Measurements from ENCODE around the gene ANKS1B. TPM values are rescaled to one million over a fixed set of nuclear protein-coding genes. Genes with fewer than 3 reads are reported as not detected.

The ANKS1B gene
- total RNA-seq, 6 experiments from 2014 or later = 0.31 to 0.66 (median 0.37) TPM

DNA sequence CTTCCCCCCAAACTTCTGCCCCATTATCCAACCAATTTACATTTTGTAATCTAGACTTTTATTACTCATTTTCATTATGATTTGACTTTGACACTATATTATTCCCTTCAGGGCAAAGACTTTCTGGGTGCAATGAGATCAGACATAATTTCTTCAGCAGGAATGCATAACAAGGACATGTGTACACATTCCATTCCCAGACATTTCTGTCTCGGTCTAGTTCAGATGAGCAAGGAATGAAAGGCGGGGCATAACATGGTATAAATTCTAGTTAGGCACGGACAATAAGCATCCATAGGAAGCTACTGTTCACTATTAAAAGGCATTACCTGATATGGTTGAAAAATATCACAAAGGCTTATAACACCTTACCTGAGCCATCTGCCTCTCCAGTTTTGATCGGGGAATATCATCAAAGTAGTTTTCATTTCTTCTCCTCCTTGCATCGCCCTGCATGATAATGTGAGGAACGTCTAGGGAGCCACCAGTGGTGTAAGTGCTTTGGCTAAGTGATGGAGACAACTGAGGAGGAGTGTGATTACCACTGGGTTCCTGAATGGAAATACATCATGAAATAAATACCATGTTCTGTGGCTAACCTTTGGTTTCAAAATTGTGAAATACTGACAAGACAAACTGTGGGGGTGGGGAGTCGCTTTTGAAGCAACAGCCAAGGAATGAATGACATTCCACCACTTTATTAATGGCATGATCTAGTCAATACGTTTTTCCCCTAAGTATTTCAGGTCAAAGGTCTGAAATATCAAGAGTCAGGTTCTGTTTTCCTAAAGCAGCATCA lies 1155.7 kb downstream of the ANKS1B start:
- no peak overlapping the region for H3K27ac Mint-ChIP-seq
- H3K4me3 Mint-ChIP-seq = no peak overlapping the region
- H3K4me1 Mint-ChIP-seq (ENCODE audit: low read depth) = peaks cover 18% of the 10 kb centered on the region; the same call in 1 of the 2 replicates
- no peaks in the 10 kb centered on the region; the same call in 1 of the 2 replicates for H3K27me3 Mint-ChIP-seq (ENCODE audit: insufficient read depth)
- DNase-seq = no peak
- H3K9me3 Mint-ChIP-seq = no peaks in the 10 kb centered on the region
- no peaks in the 10 kb centered on the region for H3K36me3 Mint-ChIP-seq (ENCODE audit: low read depth)
- TF ChIP-seq CTCF (IDR thresholded peaks at IDR 0.05) = no peak

DNA sequence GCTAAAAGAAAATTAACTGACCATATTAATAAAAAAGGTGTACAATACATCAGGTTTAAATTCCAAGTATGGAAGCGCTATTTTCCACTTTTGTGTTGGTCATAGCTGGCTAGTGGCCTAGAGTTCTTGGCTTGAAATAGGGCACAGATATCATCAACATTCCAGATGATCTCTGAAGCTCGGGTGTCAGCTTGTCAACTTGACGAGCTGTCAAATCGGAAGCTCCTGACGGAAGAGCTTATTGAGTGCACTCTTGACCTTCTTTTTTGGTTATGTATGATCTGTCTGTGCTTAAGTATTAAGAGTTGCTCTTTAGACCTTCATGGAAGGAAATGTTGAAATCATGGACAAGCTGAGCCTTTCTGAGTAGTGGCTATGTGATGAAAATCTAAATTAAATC lies 1161.7 kb downstream of the ANKS1B start:
- Mint-ChIP-seq H3K27ac (no peak overlapping the region), H3K4me1 (ENCODE audit: low read depth) (no peaks in the 10 kb centered on the region), H3K9me3 (no peaks in the 10 kb centered on the region), H3K36me3 (ENCODE audit: low read depth) (no peaks in the 10 kb centered on the region), H3K27me3 (ENCODE audit: insufficient read depth) (no peaks in the 10 kb centered on the region), H3K4me3 (no peak overlapping the region)
- no peak for DNase-seq
- TF ChIP-seq CTCF (IDR thresholded peaks at IDR 0.05) = no peak

- no peak for DNase-seq
- Mint-ChIP-seq H3K9me3 (no peaks in the 10 kb centered on the region), H3K27me3 (ENCODE audit: insufficient read depth) (no peaks in the 10 kb centered on the region), H3K4me3 (no peak overlapping the region), H3K27ac (no peak overlapping the region), H3K36me3 (ENCODE audit: low read depth) (no peaks in the 10 kb centered on the region), H3K4me1 (ENCODE audit: low read depth) (no peaks in the 10 kb centered on the region)
- no peak for TF ChIP-seq CTCF (IDR thresholded peaks at IDR 0.05)
These were observed 1162.9 kb downstream of the ANKS1B start for GRCh38 chr12:98821866-98822265.

- Mint-ChIP-seq H3K27me3 (ENCODE audit: insufficient read depth) (no peaks in the 10 kb centered on the region), H3K27ac (no peak overlapping the region), H3K36me3 (ENCODE audit: low read depth) (no peaks in the 10 kb centered on the region), H3K4me3 (no peak overlapping the region), H3K9me3 (no peaks in the 10 kb centered on the region), H3K4me1 (ENCODE audit: low read depth) (no peaks in the 10 kb centered on the region)
- no peak for DNase-seq
- no peak for TF ChIP-seq CTCF (IDR thresholded peaks at IDR 0.05)
These were observed 1163.5 kb downstream of the ANKS1B start for GRCh38 chr12:98821232-98821631.

DNA sequence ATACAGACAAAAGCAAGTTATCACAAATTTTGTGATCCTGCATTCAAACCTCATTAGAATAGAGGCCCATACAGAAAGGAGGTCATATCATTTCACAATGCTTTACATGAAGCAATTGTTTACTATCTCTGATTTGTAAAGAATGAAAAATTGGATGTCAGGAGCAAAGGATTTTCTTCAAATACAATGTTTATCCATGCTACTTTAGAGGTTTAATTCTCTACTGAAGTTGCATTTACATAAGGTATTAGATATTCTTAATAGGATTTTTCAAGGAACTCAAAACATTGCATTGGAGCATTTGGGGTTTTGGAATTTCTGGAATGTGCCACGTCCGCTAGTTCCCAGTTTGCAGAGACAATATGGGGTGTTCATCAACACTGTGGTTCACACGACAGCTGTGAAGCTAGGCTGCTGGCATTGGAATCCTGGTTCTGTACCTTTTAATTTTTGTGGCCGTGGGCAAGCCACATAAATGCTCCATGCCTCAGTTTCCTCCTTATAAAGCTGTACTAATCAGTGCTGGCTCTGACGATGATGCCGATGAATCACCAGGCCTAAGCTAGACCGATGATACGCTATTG lies 1164.8 kb downstream of the ANKS1B start:
- no peak overlapping the region for H3K27ac Mint-ChIP-seq
- H3K4me1 Mint-ChIP-seq (ENCODE audit: low read depth) = no peaks in the 10 kb centered on the region; the same call in 1 of the 2 replicates
- no peaks in the 10 kb centered on the region for H3K36me3 Mint-ChIP-seq (ENCODE audit: low read depth)
- no peaks in the 10 kb centered on the region; the same call in 1 of the 2 replicates for H3K27me3 Mint-ChIP-seq (ENCODE audit: insufficient read depth)
- TF ChIP-seq CTCF (IDR thresholded peaks at IDR 0.05) = no peak
- H3K4me3 Mint-ChIP-seq = no peak overlapping the region
- DNase-seq = no peak
- H3K9me3 Mint-ChIP-seq = no peaks in the 10 kb centered on the region
